Measurements from ENCODE around the gene PCGF6. TPM values are rescaled to one million over a fixed set of nuclear protein-coding genes. Genes with fewer than 3 reads are reported as not detected.

PCGF6 gene
- polyA plus RNA-seq, 1 donor (not counting 4 experiments of a cell fraction or from before 2014, with no cell fraction given): 11.1 TPM

DNA sequence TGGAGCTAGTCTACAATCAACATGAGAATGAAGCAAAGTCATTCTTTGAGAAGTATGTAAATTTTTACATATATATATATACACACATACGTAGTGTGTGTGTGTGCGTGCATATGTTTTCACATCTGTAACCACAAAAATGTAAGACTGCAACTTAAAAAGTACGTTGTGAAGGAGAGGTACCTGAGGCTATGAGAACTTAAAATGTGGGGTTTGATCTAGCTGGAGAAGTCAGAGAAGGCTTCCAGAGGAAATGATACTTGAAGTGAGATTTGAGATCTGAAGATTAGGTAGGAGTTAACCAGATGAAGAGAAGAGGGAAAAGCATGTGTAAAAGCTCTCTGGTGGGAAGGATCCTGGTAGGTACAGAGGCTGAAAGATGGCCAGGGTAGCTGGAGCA, 22.6 kb upstream of the PCGF6 start:
- H3K9me3 ChIP-seq (ENCODE audit: control insufficient read depth, low read depth, low read length): no peaks in the 10 kb centered on the region
- H3K4me3 ChIP-seq (ENCODE audit: control insufficient read depth in 2 of 3, extremely low read depth in 1 of 3, insufficient read depth in 2 of 3, low read depth in 1 of 3, low read length in 3 of 3): no peak overlapping the region
- H3K27me3 ChIP-seq (ENCODE audit: control insufficient read depth, extremely low read depth, insufficient read depth, low read length): no peaks in the 10 kb centered on the region
- TF ChIP-seq EZH2 (IDR thresholded peaks at IDR 0.05; ENCODE audit: low read length): no peak
- TF ChIP-seq, protein P1, sequence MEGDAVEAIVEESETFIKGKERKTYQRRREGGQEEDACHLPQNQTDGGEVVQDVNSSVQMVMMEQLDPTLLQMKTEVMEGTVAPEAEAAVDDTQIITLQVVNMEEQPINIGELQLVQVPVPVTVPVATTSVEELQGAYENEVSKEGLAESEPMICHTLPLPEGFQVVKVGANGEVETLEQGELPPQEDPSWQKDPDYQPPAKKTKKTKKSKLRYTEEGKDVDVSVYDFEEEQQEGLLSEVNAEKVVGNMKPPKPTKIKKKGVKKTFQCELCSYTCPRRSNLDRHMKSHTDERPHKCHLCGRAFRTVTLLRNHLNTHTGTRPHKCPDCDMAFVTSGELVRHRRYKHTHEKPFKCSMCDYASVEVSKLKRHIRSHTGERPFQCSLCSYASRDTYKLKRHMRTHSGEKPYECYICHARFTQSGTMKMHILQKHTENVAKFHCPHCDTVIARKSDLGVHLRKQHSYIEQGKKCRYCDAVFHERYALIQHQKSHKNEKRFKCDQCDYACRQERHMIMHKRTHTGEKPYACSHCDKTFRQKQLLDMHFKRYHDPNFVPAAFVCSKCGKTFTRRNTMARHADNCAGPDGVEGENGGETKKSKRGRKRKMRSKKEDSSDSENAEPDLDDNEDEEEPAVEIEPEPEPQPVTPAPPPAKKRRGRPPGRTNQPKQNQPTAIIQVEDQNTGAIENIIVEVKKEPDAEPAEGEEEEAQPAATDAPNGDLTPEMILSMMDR (optimal IDR thresholded peaks at IDR 0.05 in 1 of 3, IDR thresholded peaks at IDR 0.05 in 1 of 3, conservative IDR thresholded peaks at IDR 0.05 in 1 of 3; ENCODE audit: extremely low read depth in 1 of 3, insufficient read depth in 2 of 3, low read length in 3 of 3): no peak
- H3K79me2 ChIP-seq (ENCODE audit: control insufficient read depth, insufficient read depth, low read length): peaks cover 7% of the 10 kb centered on the region
- H4K20me1 ChIP-seq (ENCODE audit: control insufficient read depth, extremely low read depth, insufficient read depth, low read length): no peaks in the 10 kb centered on the region
- no peak overlapping the region for H3K4me2 ChIP-seq (ENCODE audit: control insufficient read depth, extremely low read depth, insufficient read depth, low read depth, low read length)
- no peak for FAIRE-seq
- dilution Hi-C loops (cut with MboI; ENCODE audit: extremely low pct_ligation_motif_present, low sequenced_read_pairs): no loop called here
- H3K36me3 ChIP-seq (ENCODE audit: control insufficient read depth in 2 of 2, extremely low read depth in 1 of 2, insufficient read depth in 2 of 2, low read length in 2 of 2): peaks cover 3 to 7% of the 10 kb centered on the region in 2 experiments
- peaks cover 6% of the 10 kb centered on the region for H3K4me1 ChIP-seq (ENCODE audit: control insufficient read depth, extremely low read depth, insufficient read depth, low read length)
- H3K27ac ChIP-seq (ENCODE audit: control insufficient read depth, insufficient read depth, low read length): no peak overlapping the region
- no peak for DNase-seq (ENCODE audit: low read depth, low spot score)
- no peaks in the 10 kb centered on the region for H3K9me1 ChIP-seq (ENCODE audit: control insufficient read depth, extremely low read depth, insufficient read depth, low read length)
- no peak overlapping the region for H2AFZ ChIP-seq (ENCODE audit: control insufficient read depth, low read length)
- no peak overlapping the region for H3K9ac ChIP-seq (ENCODE audit: control insufficient read depth, extremely low read depth, insufficient read depth, low read length)

DNA sequence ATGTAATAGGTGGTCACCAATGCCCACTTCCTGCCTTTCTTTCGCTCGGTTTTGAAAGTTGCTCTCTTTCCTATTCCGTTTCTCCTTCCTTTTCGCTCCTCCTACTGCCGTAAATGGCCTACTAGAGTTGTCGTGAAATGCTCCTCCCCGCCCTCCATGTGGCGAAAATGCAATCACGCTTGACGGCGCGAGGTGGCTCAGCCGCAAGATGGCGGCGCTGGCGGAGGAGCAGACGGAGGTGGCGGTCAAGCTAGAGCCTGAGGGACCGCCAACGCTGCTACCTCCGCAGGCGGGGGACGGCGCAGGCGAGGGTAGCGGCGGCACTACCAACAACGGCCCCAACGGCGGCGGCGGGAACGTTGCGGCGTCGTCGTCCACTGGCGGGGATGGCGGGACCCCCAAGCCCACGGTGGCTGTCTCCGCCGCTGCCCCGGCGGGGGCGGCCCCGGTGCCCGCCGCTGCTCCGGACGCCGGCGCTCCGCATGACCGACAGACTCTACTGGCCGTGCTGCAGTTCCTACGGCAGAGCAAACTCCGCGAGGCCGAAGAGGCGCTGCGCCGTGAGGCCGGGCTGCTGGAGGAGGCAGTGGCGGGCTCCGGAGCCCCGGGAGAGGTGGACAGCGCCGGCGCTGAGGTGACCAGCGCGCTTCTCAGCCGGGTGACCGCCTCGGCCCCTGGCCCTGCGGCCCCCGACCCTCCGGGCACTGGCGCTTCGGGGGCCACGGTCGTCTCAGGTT, 17.0 kb upstream of the PCGF6 start, which contains the start of gene TAF5:
Gene TAF5, plus strand, starts transcription at position 195 of the 737 bp plus-strand sequence. Its CDS starts 14 bp downstream, at position 209.
- peaks cover 7% of the 10 kb centered on the region for H3K79me2 ChIP-seq (ENCODE audit: control insufficient read depth, insufficient read depth, low read length)
- H3K9me1 ChIP-seq (ENCODE audit: control insufficient read depth, extremely low read depth, insufficient read depth, low read length): no peaks in the 10 kb centered on the region
- H4K20me1 ChIP-seq (ENCODE audit: control insufficient read depth, extremely low read depth, insufficient read depth, low read length): no peaks in the 10 kb centered on the region
- FAIRE-seq (peak; percentile 83), DNase-seq (ENCODE audit: low read depth, low spot score) (peak; percentile 55)
- H3K4me2 ChIP-seq (ENCODE audit: control insufficient read depth, extremely low read depth, insufficient read depth, low read depth, low read length): peak within 1 kb of the TSS; percentile 89
- peak within 1 kb of the TSS; percentile 75 for H3K9ac ChIP-seq (ENCODE audit: control insufficient read depth, extremely low read depth, insufficient read depth, low read length)
- H3K9me3 ChIP-seq (ENCODE audit: control insufficient read depth, low read depth, low read length): no peaks in the 10 kb centered on the region
- no peak for TF ChIP-seq EZH2 (IDR thresholded peaks at IDR 0.05; ENCODE audit: low read length)
- TF ChIP-seq, protein P1 (optimal IDR thresholded peaks at IDR 0.05 in 1 of 3, IDR thresholded peaks at IDR 0.05 in 1 of 3, conservative IDR thresholded peaks at IDR 0.05 in 1 of 3; ENCODE audit: extremely low read depth in 1 of 3, insufficient read depth in 2 of 3, low read length in 3 of 3): no peak
- peak within 1 kb of the TSS; percentile 86 for H2AFZ ChIP-seq (ENCODE audit: control insufficient read depth, low read length)
- peak within 1 kb of the TSS; percentile 70 to 88 (median 88) for H3K4me3 ChIP-seq (ENCODE audit: control insufficient read depth in 2 of 3, extremely low read depth in 1 of 3, insufficient read depth in 2 of 3, low read depth in 1 of 3, low read length in 3 of 3)
- H3K27ac ChIP-seq (ENCODE audit: control insufficient read depth, insufficient read depth, low read length): peak within 1 kb of the TSS; percentile 12
- H3K27me3 ChIP-seq (ENCODE audit: control insufficient read depth, extremely low read depth, insufficient read depth, low read length): no peaks in the 10 kb centered on the region
- H3K36me3 ChIP-seq (ENCODE audit: control insufficient read depth in 2 of 2, extremely low read depth in 1 of 2, insufficient read depth in 2 of 2, low read length in 2 of 2): no peaks in the 10 kb centered on the region
- dilution Hi-C loops (cut with MboI; ENCODE audit: extremely low pct_ligation_motif_present, low sequenced_read_pairs): no loop called here
- H3K4me1 ChIP-seq (ENCODE audit: control insufficient read depth, extremely low read depth, insufficient read depth, low read length): peaks cover 6% of the 10 kb centered on the region

Data from keratinocyte (primary cell).